ENCODE results near the gene INSM1.
A peak's percentile ranks its signal among the peaks of the same experiment; 100 is the strongest.

The INSM1 gene

GRCh38 chr20:20360464-20360863, 7.4 kb upstream of the INSM1 start:
- TF ChIP-seq CTCF (IDR thresholded peaks at IDR 0.05; ENCODE audit: low read depth, low read length): peak; percentile 85

GRCh38 chr20:20362774-20363433, 5.0 kb upstream of the INSM1 start:
- no peak overlapping the region for H3K4me3 ChIP-seq (ENCODE audit: low read depth, low read length)
- no peak for TF ChIP-seq CTCF (IDR thresholded peaks at IDR 0.05; ENCODE audit: low read depth, low read length)

More at GRCh38 chr20:20360464-20360863, 7.4 kb upstream of the INSM1 start:
- H3K4me3 ChIP-seq (ENCODE audit: low read depth, low read length): no peak overlapping the region

GRCh38 chr20:20363434-20363798, 4.5 kb upstream of the INSM1 start:
- no peak for TF ChIP-seq CTCF (IDR thresholded peaks at IDR 0.05; ENCODE audit: low read depth, low read length)
- H3K4me3 ChIP-seq (ENCODE audit: low read depth, low read length): no peak overlapping the region

GRCh38 chr20:20363799-20364592, 3.9 kb upstream of the INSM1 start:
- H3K4me3 ChIP-seq (ENCODE audit: low read depth, low read length): no peak overlapping the region
- TF ChIP-seq CTCF (IDR thresholded peaks at IDR 0.05; ENCODE audit: low read depth, low read length): no peak

- H3K4me3 ChIP-seq (ENCODE audit: low read depth, low read length): no peak overlapping the region
Measured at GRCh38 chr20:20364593-20365479, 3.1 kb upstream of the INSM1 start.

GRCh38 chr20:20365480-20366161, 2.3 kb upstream of the INSM1 start:
- TF ChIP-seq CTCF (IDR thresholded peaks at IDR 0.05; ENCODE audit: low read depth, low read length): no peak
- no peak overlapping the region for H3K4me3 ChIP-seq (ENCODE audit: low read depth, low read length)

More at GRCh38 chr20:20364593-20365479, 3.1 kb upstream of the INSM1 start:
- no peak for TF ChIP-seq CTCF (IDR thresholded peaks at IDR 0.05; ENCODE audit: low read depth, low read length)

All from WI38 (cell line).